GM23338 (cell line): ENCODE results near the gene PCMT1. TPM values are rescaled to one million over a fixed set of nuclear protein-coding genes. Genes with fewer than 3 reads are reported as not detected.

Experiments used
- ATAC-seq: fragments of 200-7000 bp; cut with Tn5 transposase; 3 replicates; pipeline ENCODE4 v1.9.1; 2020
- DNase-seq: peaks from one replicate; pipeline ENCODE4 v3.0.0-alpha.2; 2015; ENCODE audit warnings: low spot score
- H2AFZ ChIP-seq: fragments of 200-600 bp; sonication (generic); 2 replicates; pipeline ENCODE4 v1.8.0; 2016; ENCODE audit warnings: antibody characterized with exemption, mild to moderate bottlenecking, moderate library complexity
- H3F3A ChIP-seq: fragments of 200-600 bp; sonication (generic); replicated peaks from 2 replicates; pipeline ENCODE4 v1.8.0; 2017; ENCODE audit warnings: antibody characterized with exemption, mixed run types, low read depth
- H3K27ac ChIP-seq: fragments of 200-600 bp; sonication (generic); 2 replicates; pipeline ENCODE4 v1.6.1; 2016; ENCODE audit warnings: low read depth
- H3K27me3 ChIP-seq: fragments of 200-600 bp; sonication (generic); 2 replicates; pipeline ENCODE4 v1.8.0; 2016; ENCODE audit warnings: mild to moderate bottlenecking, mixed run types, moderate library complexity; ENCODE audit not compliant: insufficient read depth
- H3K36me3 ChIP-seq: fragments of 200-600 bp; sonication (generic); 2 replicates; pipeline ENCODE4 v1.8.0; 2016; ENCODE audit warnings: mild to moderate bottlenecking; ENCODE audit not compliant: insufficient read depth
- H3K4me1 ChIP-seq: fragments of 200-600 bp; sonication (generic); 2 replicates; pipeline ENCODE4 v1.8.0; 2016; ENCODE audit warnings: mild to moderate bottlenecking, moderate library complexity; ENCODE audit not compliant: insufficient read depth
- H3K4me2 ChIP-seq: fragments of 200-600 bp; sonication (generic); 2 replicates; pipeline ENCODE4 v1.7.1; 2017; ENCODE audit warnings: mixed run types
- H3K4me3 ChIP-seq: fragments of 200-600 bp; sonication (generic); 2 replicates; pipeline ENCODE4 v1.6.1; 2016; ENCODE audit warnings: mixed run types
- H3K79me2 ChIP-seq: fragments of 200-600 bp; sonication (generic); replicated peaks from 2 replicates; pipeline ENCODE4 v1.8.0; 2017; ENCODE audit warnings: mild to moderate bottlenecking; ENCODE audit not compliant: insufficient read depth
- H3K9me2 ChIP-seq: fragments of 200-600 bp; sonication (generic); 2 replicates; pipeline ENCODE4 v1.8.0; 2017; ENCODE audit not compliant: insufficient read depth
- H4K20me1 ChIP-seq: fragments of 200-600 bp; sonication (generic); replicated peaks from 2 replicates; pipeline ENCODE4 v1.8.0; 2017; ENCODE audit warnings: mild to moderate bottlenecking; ENCODE audit not compliant: insufficient read depth
- H3K27ac Mint-ChIP-seq: 2 replicates; pipeline ENCODE4 v1.8.0; 2020; ENCODE audit warnings: inconsistent platforms, mild to moderate bottlenecking, moderate library complexity, mixed read lengths
- H3K27me3 Mint-ChIP-seq: 3 replicates; pipeline ENCODE4 v1.8.0; 2022; ENCODE audit warnings: low read depth, mild to moderate bottlenecking, moderate library complexity, mixed read lengths, inconsistent platforms; ENCODE audit not compliant: insufficient read depth, poor library complexity
- H3K36me3 Mint-ChIP-seq: 3 replicates; pipeline ENCODE4 v1.8.0; 2021; ENCODE audit warnings: low read depth, mild to moderate bottlenecking, inconsistent platforms, moderate library complexity, mixed read lengths
- H3K4me1 Mint-ChIP-seq: 3 replicates; pipeline ENCODE4 v1.8.0; 2020; ENCODE audit warnings: mild to moderate bottlenecking, inconsistent platforms, mixed read lengths
- H3K4me3 Mint-ChIP-seq: 3 replicates; pipeline ENCODE4 v1.8.0; 2021; ENCODE audit warnings: moderate library complexity, mild to moderate bottlenecking, inconsistent platforms, mixed read lengths
- H3K9me3 Mint-ChIP-seq: 3 replicates; pipeline ENCODE4 v1.8.0; 2020; ENCODE audit warnings: moderate library complexity, mild to moderate bottlenecking, inconsistent platforms, mixed read lengths
- CTCF ChIP-seq, 2 experiments: fragments of 200-600 bp in 1 of 2; sonication (generic) in 1 of 2; conservative IDR thresholded peaks; 2 replicates each; pipeline versions ENCODE4 v1.5.1 to v1.6.1; 2016 to 2017; ENCODE audit warnings: antibody characterized with exemption in 2 of 2, low read depth in 2 of 2, mild to moderate bottlenecking in 2 of 2, moderate library complexity in 1 of 2
- EZH2 ChIP-seq: fragments of 200-600 bp; sonication (generic); IDR thresholded peaks from one replicate; pipeline ENCODE4 v1.8.0; 2017; ENCODE audit warnings: antibody characterized with exemption, mild to moderate bottlenecking, low read depth; ENCODE audit not compliant: unreplicated experiment
- EZH2phosphoT487 ChIP-seq: fragments of 200-600 bp; sonication (generic); IDR thresholded peaks from one replicate; pipeline ENCODE4 v1.8.1; 2018; ENCODE audit warnings: antibody characterized with exemption; ENCODE audit not compliant: unreplicated experiment
- JUNB ChIP-seq: IDR thresholded peaks from one replicate; pipeline ENCODE4 v1.6.1; 2016; ENCODE audit warnings: antibody characterized with exemption; ENCODE audit not compliant: unreplicated experiment
- NANOG ChIP-seq: IDR thresholded peaks from 2 replicates; pipeline ENCODE4 v1.6.1; 2016; ENCODE audit warnings: antibody characterized with exemption, borderline replicate concordance
- REST ChIP-seq: IDR thresholded peaks from one replicate; pipeline ENCODE4 v1.6.1; 2018; ENCODE audit warnings: antibody characterized with exemption; ENCODE audit not compliant: unreplicated experiment
- ZNF114 ChIP-seq: fragments of 250-450 bp; sonication (Bioruptor Pico); IDR thresholded peaks from 2 replicates; pipeline ENCODE4 v1.5.0; 2020; ENCODE audit warnings: mild to moderate bottlenecking, moderate library complexity
- ZNF331 ChIP-seq: fragments of 250-450 bp; sonication (Bioruptor Pico); IDR thresholded peaks from 2 replicates; pipeline ENCODE4 v1.5.0; 2020; ENCODE audit warnings: low read depth, mild to moderate bottlenecking, moderate library complexity
- polyA plus RNA-seq: library from polyadenylated mRNA; unstranded; fragments of >200 nt; fragmentation: Nextera tagmentation; extraction: Ambion mirVana; gene quantifications from 2 replicates; pipeline ENCODE4 v1.2.1, GENCODE V29; 2016
- total RNA-seq: library from RNA; depleted of rRNA; stranded (reverse); fragments of >200 nt; shearing (Covaris generic); gene quantifications from 2 replicates; pipeline ENCODE4 v1.2.3, GENCODE V29; 2014

The PCMT1 gene
- total and polyA plus RNA-seq, 2 experiments from 2014 or later: 87.6 to 168 TPM

- no peaks in the 10 kb centered on the region for H3K4me1 Mint-ChIP-seq
- H3K27ac ChIP-seq: no peak overlapping the region
Observed at GRCh38 chr6:149833651-149834050, 84.1 kb downstream of the PCMT1 start.

GRCh38 chr6:149834513-149835481 is 85.3 kb downstream of the PCMT1 start:
- no peak overlapping the region for H3K4me3 Mint-ChIP-seq
- Histone ChIP-seq H3K27ac (no peak overlapping the region), H3F3A (no peaks in the 10 kb centered on the region), H3K27me3 (no peaks in the 10 kb centered on the region), H3K79me2 (no peaks in the 10 kb centered on the region), H3K4me2 (no peak overlapping the region), H3K9me2 (no peaks in the 10 kb centered on the region), H3K36me3 (no peaks in the 10 kb centered on the region), H3K4me3 (no peak overlapping the region), H2AFZ (no peak overlapping the region), H4K20me1 (no peaks in the 10 kb centered on the region; the same call in 1 of the 2 replicates), H3K4me1 (no peaks in the 10 kb centered on the region)
- H3K27me3 Mint-ChIP-seq: no peaks in the 10 kb centered on the region
- no peaks in the 10 kb centered on the region for H3K4me1 Mint-ChIP-seq
- ATAC-seq (peak; percentile 59), DNase-seq (peak; percentile 81)
- no peak overlapping the region for H3K27ac Mint-ChIP-seq
- no peaks in the 10 kb centered on the region; the same call in 1 of the 3 replicates for H3K36me3 Mint-ChIP-seq
- 0 out of 3 replicates have a peak, but pooled peaks cover 4% of the 10 kb centered on the region for H3K9me3 Mint-ChIP-seq
- TF ChIP-seq JUNB (no peak), EZH2phosphoT487 (no peak), EZH2 (no peak), NANOG (no peak), ZNF331 (CRISPR knock-in tag) (no peak), CTCF (conservative IDR thresholded peaks at IDR 0.05; ENCODE audit: low read depth in 2 of 2) (peak; percentile 91 to 98), ZNF114 (CRISPR knock-in tag) (no peak), REST (no peak)

More at GRCh38 chr6:149833651-149834050, 84.1 kb downstream of the PCMT1 start:
- H3K4me1 ChIP-seq: no peaks in the 10 kb centered on the region
- ATAC-seq (no peak), DNase-seq (no peak)
- no peak overlapping the region for H2AFZ ChIP-seq
- no peaks in the 10 kb centered on the region for H3K9me2 ChIP-seq
- H3K4me2 ChIP-seq: no peak overlapping the region
- H3K4me3 ChIP-seq: no peak overlapping the region
- no peaks in the 10 kb centered on the region for H3F3A ChIP-seq
- H3K36me3 ChIP-seq: no peaks in the 10 kb centered on the region
- H4K20me1 ChIP-seq: no peaks in the 10 kb centered on the region
- H3K4me3 Mint-ChIP-seq: no peak overlapping the region
- no peaks in the 10 kb centered on the region for H3K27me3 ChIP-seq
- TF ChIP-seq JUNB (no peak), NANOG (no peak)
- H3K27me3 Mint-ChIP-seq: no peaks in the 10 kb centered on the region
- no peak overlapping the region for H3K27ac Mint-ChIP-seq
- H3K9me3 Mint-ChIP-seq: 0 out of 3 replicates have a peak, but pooled peaks cover 4% of the 10 kb centered on the region
- H3K36me3 Mint-ChIP-seq: no peaks in the 10 kb centered on the region; the same call in 1 of the 3 replicates
- H3K79me2 ChIP-seq: no peaks in the 10 kb centered on the region
